ENCODE measurements around the gene PRKAB2.
"Not testable (repeated sequence)": the region's sequence is repeated elsewhere in the genome, so short reads cannot be mapped to it uniquely, and the experiment has no call there.

PRKAB2 gene

GRCh38 chr1:147117109-147117508, 55.2 kb downstream of the PRKAB2 start:
- in situ Hi-C loops (cut with HindIII; ENCODE audit: low pct_ligation_motif_present, low pct_unique_long_range_greater_than_20kb, low sequenced_read_pairs), result no loop called here
- no peak for DNase-seq

DNA sequence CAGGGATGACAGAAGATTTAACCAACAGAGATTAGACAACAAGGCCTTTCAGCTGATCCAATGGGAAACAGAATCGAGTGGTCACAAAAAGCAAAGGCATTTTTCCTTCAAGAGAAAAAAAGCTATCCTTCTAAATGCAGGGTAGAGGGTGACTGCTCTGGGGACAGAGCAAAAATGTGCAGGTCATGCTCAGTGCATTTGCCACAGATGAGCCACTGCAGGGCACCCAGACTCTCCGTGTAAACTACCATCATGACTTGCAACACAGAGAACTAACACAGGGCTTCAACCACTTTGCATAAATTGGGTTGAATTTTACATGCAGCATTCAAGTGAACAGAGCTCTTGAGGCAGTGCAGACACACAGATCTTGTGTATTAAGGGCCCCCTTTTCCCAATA, 56.8 kb downstream of the PRKAB2 start:
- in situ Hi-C loops (cut with HindIII; ENCODE audit: low pct_ligation_motif_present, low pct_unique_long_range_greater_than_20kb, low sequenced_read_pairs), result no loop called here

DNA sequence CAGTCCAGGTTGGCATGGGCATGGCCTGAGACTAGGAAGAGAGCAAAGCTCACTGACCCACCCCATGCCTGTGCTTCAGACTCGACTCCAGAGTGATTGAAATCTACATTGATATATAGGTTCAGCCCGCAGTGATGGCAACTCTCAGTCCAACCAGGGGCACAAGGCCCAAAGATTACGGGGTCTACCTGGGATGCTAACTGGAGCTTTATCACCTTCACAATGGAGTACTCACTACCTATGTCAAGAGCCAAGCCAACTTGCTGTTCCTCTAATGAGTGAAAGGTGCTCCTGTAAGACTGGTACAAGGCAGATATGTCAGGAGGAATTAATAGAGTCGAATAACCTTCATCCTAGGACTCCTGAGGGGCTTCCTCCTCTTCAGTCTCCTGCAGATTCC, 57.2 kb downstream of the PRKAB2 start:
- DNase-seq; in situ Hi-C loops (cut with HindIII; ENCODE audit: low pct_ligation_motif_present, low pct_unique_long_range_greater_than_20kb, low sequenced_read_pairs): not testable (repeated sequence)

More for the DNA sequence above, 56.8 kb downstream of the PRKAB2 start:
- no peak for DNase-seq

- in situ Hi-C loops (cut with HindIII; ENCODE audit: low pct_ligation_motif_present, low pct_unique_long_range_greater_than_20kb, low sequenced_read_pairs), result not testable (repeated sequence)
These were observed 57.9 kb downstream of the PRKAB2 start for GRCh38 chr1:147114353-147114752.

DNA sequence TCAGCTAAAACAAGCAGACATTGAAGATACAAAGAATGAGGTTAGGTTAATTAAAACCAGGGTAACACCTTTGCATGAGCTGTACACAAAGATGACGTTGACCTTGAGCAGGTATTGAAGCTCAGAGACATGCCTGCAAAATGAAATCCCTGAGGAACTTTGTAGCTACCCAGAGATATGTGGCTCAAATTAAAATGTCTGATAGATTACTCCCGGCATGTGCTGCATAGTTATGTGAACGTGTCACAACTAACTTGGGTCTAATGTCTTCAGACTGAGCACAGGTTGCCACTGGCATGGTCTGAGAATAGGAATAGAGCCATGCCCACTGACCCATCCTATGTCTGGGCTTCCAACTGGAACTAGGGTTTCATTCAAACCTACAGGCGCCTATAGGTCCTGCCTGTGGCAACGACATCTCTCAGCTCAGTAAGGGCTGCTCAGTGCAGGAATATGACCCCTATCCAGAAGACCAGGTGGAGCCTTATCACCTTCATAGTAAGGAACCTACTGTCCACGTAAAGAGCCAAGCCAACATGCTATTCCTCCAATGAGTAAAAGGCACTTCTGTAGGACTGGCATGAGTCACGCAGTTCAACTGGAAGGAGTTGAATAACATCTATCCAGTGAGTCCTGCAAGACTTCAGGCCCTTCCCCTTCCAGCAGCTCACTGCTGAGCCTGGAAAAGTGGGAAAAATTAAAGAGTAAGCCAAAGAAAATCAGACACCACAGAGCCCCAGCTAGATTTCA, 60.7 kb downstream of the PRKAB2 start:
- no peak for DNase-seq
- in situ Hi-C loops (cut with HindIII; ENCODE audit: low pct_ligation_motif_present, low pct_unique_long_range_greater_than_20kb, low sequenced_read_pairs), result no loop called here

More at GRCh38 chr1:147114353-147114752, 57.9 kb downstream of the PRKAB2 start:
- not testable (repeated sequence) for DNase-seq

GRCh38 chr1:147110872-147111271, 61.4 kb downstream of the PRKAB2 start:
- DNase-seq, result no peak
- in situ Hi-C loops (cut with HindIII; ENCODE audit: low pct_ligation_motif_present, low pct_unique_long_range_greater_than_20kb, low sequenced_read_pairs), result no loop called here

DNA sequence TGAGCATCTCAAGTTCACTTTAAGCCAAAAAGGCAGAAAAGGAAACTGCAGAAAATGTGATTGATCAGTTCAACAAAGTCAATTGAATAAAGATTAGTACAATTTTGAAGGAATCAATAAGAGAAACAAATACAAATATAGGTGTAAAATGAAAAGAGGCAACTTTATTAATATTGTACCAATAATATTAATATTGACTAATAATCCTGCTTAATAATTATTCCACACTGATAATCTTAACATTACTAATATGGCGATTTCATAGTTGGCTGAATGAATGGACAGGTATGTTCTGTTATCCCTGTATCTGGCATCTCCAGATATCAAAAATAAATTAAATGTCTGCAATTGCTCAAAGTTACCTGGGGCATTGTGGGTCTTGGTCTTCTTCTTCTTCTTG, 61.8 kb downstream of the PRKAB2 start:
- DNase-seq, result no peak

GRCh38 chr1:147109762-147110161, 62.5 kb downstream of the PRKAB2 start:
- no peak for DNase-seq

More for the DNA sequence above, 61.8 kb downstream of the PRKAB2 start:
- in situ Hi-C loops (cut with HindIII; ENCODE audit: low pct_ligation_motif_present, low pct_unique_long_range_greater_than_20kb, low sequenced_read_pairs), result no loop called here

GRCh38 chr1:147109041-147109440, 63.2 kb downstream of the PRKAB2 start:
- no peak for DNase-seq
- in situ Hi-C loops (cut with HindIII; ENCODE audit: low pct_ligation_motif_present, low pct_unique_long_range_greater_than_20kb, low sequenced_read_pairs), result no loop called here

More at GRCh38 chr1:147109762-147110161, 62.5 kb downstream of the PRKAB2 start:
- in situ Hi-C loops (cut with HindIII; ENCODE audit: low pct_ligation_motif_present, low pct_unique_long_range_greater_than_20kb, low sequenced_read_pairs), result no loop called here

GRCh38 chr1:147106407-147106881, 65.8 kb downstream of the PRKAB2 start:
- DNase-seq; in situ Hi-C loops (cut with HindIII; ENCODE audit: low pct_ligation_motif_present, low pct_unique_long_range_greater_than_20kb, low sequenced_read_pairs): not testable (repeated sequence)

- in situ Hi-C loops (cut with HindIII; ENCODE audit: low pct_ligation_motif_present, low pct_unique_long_range_greater_than_20kb, low sequenced_read_pairs), result no loop called here
- DNase-seq, result no peak
These were observed 66.4 kb downstream of the PRKAB2 start for GRCh38 chr1:147105909-147106308.

Measured in ACHN (cell line).